ENCODE results near the gene SCAP. TPM values are rescaled to one million over a fixed set of nuclear protein-coding genes. Genes with fewer than 3 reads are reported as not detected.

Gene SCAP
- total and polyA plus RNA-seq, 2 of the 13 experiments (the other 11 are each of a cell fraction or from before 2014, with no cell fraction given) = 40.4 to 53.3 TPM

GRCh38 chr3:47374587-47374986 is 101.2 kb downstream of the SCAP start (continued):
- TF ChIP-seq, protein P1, sequence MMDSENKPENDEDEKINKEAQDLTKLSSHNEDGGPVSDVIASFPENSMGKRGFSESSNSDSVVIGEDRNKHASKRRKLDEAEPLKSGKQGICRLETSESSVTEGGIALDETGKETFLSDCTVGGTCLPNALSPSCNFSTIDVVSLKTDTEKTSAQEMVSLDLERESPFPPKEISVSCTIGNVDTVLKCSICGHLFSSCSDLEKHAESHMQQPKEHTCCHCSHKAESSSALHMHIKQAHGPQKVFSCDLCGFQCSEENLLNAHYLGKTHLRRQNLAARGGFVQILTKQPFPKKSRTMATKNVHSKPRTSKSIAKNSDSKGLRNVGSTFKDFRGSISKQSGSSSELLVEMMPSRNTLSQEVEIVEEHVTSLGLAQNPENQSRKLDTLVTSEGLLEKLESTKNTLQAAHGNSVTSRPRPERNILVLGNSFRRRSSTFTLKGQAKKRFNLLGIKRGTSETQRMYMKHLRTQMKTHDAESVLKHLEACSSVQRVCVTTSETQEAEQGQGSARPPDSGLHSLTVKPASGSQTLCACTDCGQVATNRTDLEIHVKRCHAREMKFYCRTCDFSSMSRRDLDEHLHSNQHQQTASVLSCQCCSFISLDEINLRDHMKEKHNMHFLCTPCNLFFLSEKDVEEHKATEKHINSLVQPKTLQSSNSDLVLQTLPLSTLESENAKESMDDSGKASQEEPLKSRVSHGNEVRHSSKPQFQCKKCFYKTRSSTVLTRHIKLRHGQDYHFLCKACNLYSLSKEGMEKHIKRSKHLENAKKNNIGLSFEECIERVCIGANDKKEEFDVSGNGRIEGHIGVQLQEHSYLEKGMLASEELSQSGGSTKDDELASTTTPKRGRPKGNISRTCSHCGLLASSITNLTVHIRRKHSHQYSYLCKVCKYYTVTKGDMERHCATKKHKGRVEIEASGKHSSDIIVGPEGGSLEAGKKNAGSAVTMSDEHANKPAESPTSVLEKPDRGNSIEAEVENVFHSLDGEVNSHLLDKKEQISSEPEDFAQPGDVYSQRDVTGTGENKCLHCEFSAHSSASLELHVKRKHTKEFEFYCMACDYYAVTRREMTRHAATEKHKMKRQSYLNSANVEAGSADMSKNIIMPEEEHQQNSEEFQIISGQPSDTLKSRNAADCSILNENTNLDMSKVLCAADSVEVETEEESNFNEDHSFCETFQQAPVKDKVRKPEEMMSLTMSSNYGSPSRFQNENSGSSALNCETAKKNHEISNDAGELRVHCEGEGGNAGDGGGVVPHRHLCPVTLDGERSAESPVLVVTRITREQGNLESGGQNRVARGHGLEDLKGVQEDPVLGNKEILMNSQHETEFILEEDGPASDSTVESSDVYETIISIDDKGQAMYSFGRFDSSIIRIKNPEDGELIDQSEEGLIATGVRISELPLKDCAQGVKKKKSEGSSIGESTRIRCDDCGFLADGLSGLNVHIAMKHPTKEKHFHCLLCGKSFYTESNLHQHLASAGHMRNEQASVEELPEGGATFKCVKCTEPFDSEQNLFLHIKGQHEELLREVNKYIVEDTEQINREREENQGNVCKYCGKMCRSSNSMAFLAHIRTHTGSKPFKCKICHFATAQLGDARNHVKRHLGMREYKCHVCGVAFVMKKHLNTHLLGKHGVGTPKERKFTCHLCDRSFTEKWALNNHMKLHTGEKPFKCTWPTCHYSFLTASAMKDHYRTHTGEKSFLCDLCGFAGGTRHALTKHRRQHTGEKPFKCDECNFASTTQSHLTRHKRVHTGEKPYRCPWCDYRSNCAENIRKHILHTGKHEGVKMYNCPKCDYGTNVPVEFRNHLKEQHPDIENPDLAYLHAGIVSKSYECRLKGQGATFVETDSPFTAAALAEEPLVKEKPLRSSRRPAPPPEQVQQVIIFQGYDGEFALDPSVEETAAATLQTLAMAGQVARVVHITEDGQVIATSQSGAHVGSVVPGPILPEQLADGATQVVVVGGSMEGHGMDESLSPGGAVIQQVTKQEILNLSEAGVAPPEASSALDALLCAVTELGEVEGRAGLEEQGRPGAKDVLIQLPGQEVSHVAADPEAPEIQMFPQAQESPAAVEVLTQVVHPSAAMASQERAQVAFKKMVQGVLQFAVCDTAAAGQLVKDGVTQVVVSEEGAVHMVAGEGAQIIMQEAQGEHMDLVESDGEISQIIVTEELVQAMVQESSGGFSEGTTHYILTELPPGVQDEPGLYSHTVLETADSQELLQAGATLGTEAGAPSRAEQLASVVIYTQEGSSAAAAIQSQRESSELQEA (CRISPR knock-in tag; IDR thresholded peaks at IDR 0.05; ENCODE audit: not compliant biosample characterization) = no peak
- no peak for TF ChIP-seq GATA4 (IDR thresholded peaks at IDR 0.05; ENCODE audit: borderline replicate concordance, low read depth)
- no peak for TF ChIP-seq TCF12 (IDR thresholded peaks at IDR 0.05)
- no peak for TF ChIP-seq TCF12 (CRISPR knock-in tag; IDR thresholded peaks at IDR 0.05)
- no peak for TF ChIP-seq ZNF558 (CRISPR knock-in tag; IDR thresholded peaks at IDR 0.05; ENCODE audit: borderline replicate concordance)
- TF ChIP-seq MBD4 (IDR thresholded peaks at IDR 0.05; ENCODE audit: borderline replicate concordance, low read length) = no peak

All from HepG2 (cell line).